LNCAP (cell line): Measurements from ENCODE around the gene CC2D2A.

ENCODE experiments used
- CTCF ChIP-seq: fragments of 450-650 bp; IDR thresholded peaks from 2 replicates; pipeline ENCODE4 v1.5.1; 2017; ENCODE audit warnings: mild to moderate bottlenecking

Gene CC2D2A

GRCh38 chr4:15451866-15452765 lies 17.6 kb upstream of the CC2D2A start:
- no peak for TF ChIP-seq CTCF

GRCh38 chr4:15455290-15455689 lies 14.4 kb upstream of the CC2D2A start:
- no peak for TF ChIP-seq CTCF

GRCh38 chr4:15457406-15458201 lies 12.1 kb upstream of the CC2D2A start:
- peak; percentile 75 for TF ChIP-seq CTCF

GRCh38 chr4:15458616-15459015 lies 11.1 kb upstream of the CC2D2A start:
- TF ChIP-seq CTCF = no peak

GRCh38 chr4:15459706-15460105 lies 10.0 kb upstream of the CC2D2A start:
- TF ChIP-seq CTCF = no peak

- TF ChIP-seq CTCF = no peak
Observed at GRCh38 chr4:15466596-15466995, 3.1 kb upstream of the CC2D2A start.

GRCh38 chr4:15470128-15470475 lies 420 bp downstream of the CC2D2A start:
- no peak for TF ChIP-seq CTCF
